ENCODE measurements around the gene LENG8. TPM values are rescaled to one million over a fixed set of nuclear protein-coding genes. Genes with fewer than 3 reads are reported as not detected.

LENG8 gene
- total and polyA plus RNA-seq, 2 of the 4 experiments (the other 2 are of a cell fraction) = 21.1 to 93.9 TPM

DNA sequence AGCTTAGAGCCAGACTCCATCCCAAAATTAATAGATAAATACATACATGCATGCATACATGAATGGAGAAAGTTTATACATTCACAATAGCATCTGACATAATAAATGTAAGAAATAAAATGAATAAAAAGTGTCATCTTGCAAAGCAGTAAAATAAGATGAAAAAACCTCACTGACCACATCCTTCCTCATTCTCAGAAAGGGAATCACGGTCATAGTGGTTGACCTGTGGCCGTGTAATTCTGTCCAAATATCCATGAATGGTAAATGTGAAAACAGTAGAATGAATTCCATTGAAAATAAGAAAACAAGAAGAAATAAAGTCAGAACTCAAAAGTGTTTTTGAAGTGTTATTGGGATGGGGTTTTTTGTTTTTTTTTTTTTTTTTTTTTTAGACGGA, 33.9 kb downstream of the LENG8 start:
- Histone ChIP-seq H2AK5ac (ENCODE audit: low read depth, low read length) (no peak overlapping the region), H3K4ac (ENCODE audit: low read depth, low read length) (no peak overlapping the region), H3K56ac (ENCODE audit: extremely low read depth, insufficient read depth, low read length) (no peak overlapping the region), H3K14ac (replicated peaks; ENCODE audit: low read depth, low read length) (no peak overlapping the region), H3K9me1 (ENCODE audit: insufficient read depth, low read length) (no peaks in the 10 kb centered on the region), H3K36me3 (ENCODE audit: control insufficient read depth, insufficient read depth, low read length) (no peaks in the 10 kb centered on the region), H3K4me3 (ENCODE audit: insufficient read depth, low read depth, low read length) (no peak overlapping the region), H3K79me1 (ENCODE audit: low read depth in 1 of 2, low read length in 2 of 2) (no peaks in the 10 kb centered on the region), H3K4me2 (ENCODE audit: low read depth, low read length) (no peak overlapping the region), H2BK5ac (ENCODE audit: low read depth, low read length, poor library complexity, severe bottlenecking) (no peak overlapping the region), H3K18ac (ENCODE audit: low read depth, low read length) (no peak overlapping the region), H2BK15ac (ENCODE audit: low read depth, low read length) (no peak overlapping the region), H2AK9ac (replicated peaks; ENCODE audit: low read depth, low read length, poor library complexity) (no peak overlapping the region), H4K8ac (ENCODE audit: low read depth in 2 of 2, low read length in 2 of 2) (no peak overlapping the region), H3K9me3 (ENCODE audit: control insufficient read depth, insufficient read depth, low read length) (no peaks in the 10 kb centered on the region), H3K27ac (ENCODE audit: insufficient read depth, low read length) (no peak overlapping the region), H2BK20ac (ENCODE audit: low read depth, low read length) (no peak overlapping the region), H3K23ac (ENCODE audit: low read depth, low read length) (no peak overlapping the region), H2AFZ (replicated peaks; ENCODE audit: low read length, poor library complexity) (no peak overlapping the region), H3K27me3 (ENCODE audit: control insufficient read depth, insufficient read depth, low read length) (0 out of 2 replicates have a peak, but pooled peaks cover 2% of the 10 kb centered on the region), H3K9ac (ENCODE audit: low read depth, low read length) (no peak overlapping the region), H2BK120ac (ENCODE audit: low read depth, low read length) (no peak overlapping the region), H3K4me1 (ENCODE audit: control insufficient read depth, insufficient read depth, low read length) (no peaks in the 10 kb centered on the region), H4K20me1 (ENCODE audit: insufficient read depth, low read length) (no peaks in the 10 kb centered on the region), H4K91ac (ENCODE audit: insufficient read depth, low read depth, low read length) (no peak overlapping the region), H4K5ac (ENCODE audit: low read depth, low read length) (no peak overlapping the region)
- dilution Hi-C loops (cut with HindIII; ENCODE audit: low sequenced_read_pairs, unreplicated experiment) = no loop called here
- POLR2A ChIA-PET (ENCODE audit: unreplicated experiment) = no interaction called here
- no CpG with 5 or more reads among the region's 3 CpGs for WGBS, 2 experiments (ENCODE audit: extremely low coverage in 2 of 2, insufficient read length in 1 of 2)
- intact Hi-C loops (cut with micrococcal nuclease) = no loop called here
- no peak for DNase-seq
- in situ Hi-C loops (cut with MboI; ENCODE audit: low sequenced_read_pairs) = no loop called here
- BruUV-seq (replicated peaks) = no TSS peak
- no peak for ATAC-seq (ENCODE audit: low read depth)
- CTCF ChIA-PET = interaction anchor here (1.8 kb wide), 1 partner anchor 197 kb away, joined by 6 read pairs; no protein-coding TSS in a partner anchor
- TF ChIP-seq FOS (IDR thresholded peaks at IDR 0.05; ENCODE audit: low read depth, low read length) (no peak), RCOR1 (IDR thresholded peaks at IDR 0.05; ENCODE audit: insufficient replicate concordance, low read length) (no peak), CEBPB (IDR thresholded peaks at IDR 0.05; ENCODE audit: low read depth, low read length) (no peak), SMC3 (IDR thresholded peaks at IDR 0.05; ENCODE audit: low read depth, low read length) (no peak), RAD21 (IDR thresholded peaks at IDR 0.05; ENCODE audit: low read length) (no peak)

Measured in IMR-90 (cell line).